Esophagus muscularis mucosa (tissue), 4 donors: Measurements from ENCODE around the gene PLXDC2.

Source experiments
- EP300 ChIP-seq: sonication (generic); formaldehyde crosslinking; IDR thresholded peaks from one replicate; pipeline ENCODE4 v1.6.1; 2017; ENCODE audit warnings: antibody characterized with exemption
- POLR2A ChIP-seq: fragments of 450-650 bp; IDR thresholded peaks from one replicate; pipeline ENCODE4 v1.6.1; 2017; ENCODE audit warnings: antibody characterized with exemption, moderate library complexity, mild to moderate bottlenecking, low read depth
- POLR2AphosphoS5 ChIP-seq, 2 donors: sonication (generic); formaldehyde crosslinking; IDR thresholded peaks; one replicate each; pipeline ENCODE4 v1.6.1; 2017; ENCODE audit warnings: antibody characterized with exemption in 2 of 2
- TF ChIP-seq, protein P1 (sequence below), 3 experiments: fragments of 200-600 bp in 2 of 3; fragments of 450-650 bp in 1 of 3; sonication (generic) in 2 of 3; IDR thresholded peaks; one replicate each; pipeline ENCODE4 v1.5.1; 2017 to 2019; ENCODE audit warnings: antibody characterized with exemption in 3 of 3, mild to moderate bottlenecking in 2 of 3, moderate library complexity in 1 of 3

DNA sequence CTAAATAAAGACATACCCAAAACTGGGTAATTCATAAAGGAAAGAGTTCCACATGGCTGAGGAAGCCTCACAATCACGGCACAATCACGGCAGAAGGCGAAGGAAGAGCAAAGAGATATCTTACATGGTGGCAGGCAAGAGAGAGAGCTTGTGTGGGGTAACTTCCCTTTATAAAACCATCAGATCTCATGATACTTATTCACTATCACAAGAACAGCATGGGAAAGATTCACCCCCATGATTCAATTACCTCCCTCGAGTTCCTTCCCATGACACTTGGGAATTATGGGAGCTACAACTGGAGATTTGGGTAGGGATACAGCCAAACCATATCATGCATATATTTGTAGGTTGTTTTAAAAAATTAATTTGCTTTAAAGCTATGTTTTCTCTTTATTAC is 217.2 kb downstream of the PLXDC2 start:
- TF ChIP-seq EP300 (no peak), POLR2AphosphoS5 (IDR thresholded peaks at IDR 0.05) (no peak), POLR2A (no peak)
- TF ChIP-seq, protein P1, sequence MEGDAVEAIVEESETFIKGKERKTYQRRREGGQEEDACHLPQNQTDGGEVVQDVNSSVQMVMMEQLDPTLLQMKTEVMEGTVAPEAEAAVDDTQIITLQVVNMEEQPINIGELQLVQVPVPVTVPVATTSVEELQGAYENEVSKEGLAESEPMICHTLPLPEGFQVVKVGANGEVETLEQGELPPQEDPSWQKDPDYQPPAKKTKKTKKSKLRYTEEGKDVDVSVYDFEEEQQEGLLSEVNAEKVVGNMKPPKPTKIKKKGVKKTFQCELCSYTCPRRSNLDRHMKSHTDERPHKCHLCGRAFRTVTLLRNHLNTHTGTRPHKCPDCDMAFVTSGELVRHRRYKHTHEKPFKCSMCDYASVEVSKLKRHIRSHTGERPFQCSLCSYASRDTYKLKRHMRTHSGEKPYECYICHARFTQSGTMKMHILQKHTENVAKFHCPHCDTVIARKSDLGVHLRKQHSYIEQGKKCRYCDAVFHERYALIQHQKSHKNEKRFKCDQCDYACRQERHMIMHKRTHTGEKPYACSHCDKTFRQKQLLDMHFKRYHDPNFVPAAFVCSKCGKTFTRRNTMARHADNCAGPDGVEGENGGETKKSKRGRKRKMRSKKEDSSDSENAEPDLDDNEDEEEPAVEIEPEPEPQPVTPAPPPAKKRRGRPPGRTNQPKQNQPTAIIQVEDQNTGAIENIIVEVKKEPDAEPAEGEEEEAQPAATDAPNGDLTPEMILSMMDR (IDR thresholded peaks at IDR 0.05): no peak
